HepG2 (cell line): ENCODE measurements around the gene GPR176. TPM values are rescaled to one million over a fixed set of nuclear protein-coding genes. Genes with fewer than 3 reads are reported as not detected.

ENCODE experiments used
- CSRNP1 ChIP-seq: sonication (generic); formaldehyde crosslinking; IDR thresholded peaks from 2 replicates; pipeline ENCODE4 v1.8.1; 2023; ENCODE audit warnings: mild to moderate bottlenecking, missing genetic modification reagents
- EED ChIP-seq: sonication (generic); formaldehyde crosslinking; IDR thresholded peaks from 2 replicates; pipeline ENCODE4 v1.5.0; 2020; ENCODE audit warnings: mild to moderate bottlenecking, missing genetic modification reagents
- FIP1L1 ChIP-seq: fragments of 200-400 bp; formaldehyde crosslinking; IDR thresholded peaks from 2 replicates; pipeline ENCODE4 v1.6.1; 2018; ENCODE audit warnings: low read depth, mild to moderate bottlenecking, low read length, moderate library complexity, borderline replicate concordance; ENCODE audit not compliant: insufficient read depth
- GMEB1 ChIP-seq: sonication (generic); formaldehyde crosslinking; IDR thresholded peaks from 2 replicates; pipeline ENCODE4 v1.5.1; 2020; ENCODE audit warnings: missing genetic modification reagents, mild to moderate bottlenecking, borderline replicate concordance
- HMGXB4 ChIP-seq, 2 experiments: sonication (generic) in 1 of 2; formaldehyde crosslinking in 1 of 2; IDR thresholded peaks; 2 replicates each; pipeline versions ENCODE4 v1.4.0 to v1.6.1; 2018 to 2020; ENCODE audit warnings: missing genetic modification reagents in 2 of 2, borderline replicate concordance in 1 of 2, low read depth in 1 of 2, mild to moderate bottlenecking in 1 of 2, missing biosample characterization in 1 of 2
- IKZF4 ChIP-seq: sonication (generic); formaldehyde crosslinking; IDR thresholded peaks from 2 replicates; pipeline ENCODE4 v1.5.1; 2020; ENCODE audit warnings: borderline replicate concordance, mild to moderate bottlenecking, low read depth, missing genetic modification reagents; ENCODE audit errors: not compliant biosample characterization
- MXD3 ChIP-seq: IDR thresholded peaks from 2 replicates; pipeline ENCODE4 v1.6.1; 2016; ENCODE audit warnings: mild to moderate bottlenecking, missing biosample characterization, missing genetic modification reagents
- TOPORS ChIP-seq: sonication (generic); formaldehyde crosslinking; IDR thresholded peaks from 2 replicates; pipeline ENCODE4 v1.8.0; 2023; ENCODE audit warnings: mild to moderate bottlenecking, missing genetic modification reagents
- ZBTB20 ChIP-seq: sonication (generic); formaldehyde crosslinking; IDR thresholded peaks from 2 replicates; pipeline ENCODE4 v1.8.1; 2023; ENCODE audit warnings: missing genetic modification reagents, low read depth, mild to moderate bottlenecking, borderline replicate concordance
- ZFP37 ChIP-seq: sonication (generic); formaldehyde crosslinking; IDR thresholded peaks from 2 replicates; pipeline ENCODE4 v1.4.0; 2020; ENCODE audit warnings: missing genetic modification reagents, borderline replicate concordance
- ZMYM4 ChIP-seq: sonication (generic); formaldehyde crosslinking; IDR thresholded peaks from 2 replicates; pipeline ENCODE4 v1.8.1; 2023; ENCODE audit warnings: mild to moderate bottlenecking, missing genetic modification reagents
- ZNF564 ChIP-seq: sonication (generic); formaldehyde crosslinking; IDR thresholded peaks from 2 replicates; pipeline ENCODE4 v1.8.1; 2023; ENCODE audit warnings: mild to moderate bottlenecking, missing genetic modification reagents
- ZNF687 ChIP-seq: sonication (generic); formaldehyde crosslinking; IDR thresholded peaks from 2 replicates; pipeline ENCODE4 v1.5.1; 2020; ENCODE audit warnings: mild to moderate bottlenecking, missing genetic modification reagents, moderate library complexity
- ZNF841 ChIP-seq: sonication (generic); formaldehyde crosslinking; IDR thresholded peaks from 2 replicates; pipeline ENCODE4 v1.8.1; 2023; ENCODE audit warnings: missing genetic modification reagents, borderline replicate concordance
- polyA plus RNA-seq, 8 experiments: library from polyadenylated mRNA; depleted of rRNA in 3 of 8; stranded (reverse) in 7 of 8; unstranded in 1 of 8; fragments of >200 nt; fragmentation: Illumina TruSeq in 4 of 8; extraction: Trizol in 4 of 8; gene quantifications; 2 replicates each; pipeline versions ENCODE4 v1.2.1 to v1.2.3, GENCODE V29; 2011 to 2016; ENCODE audit warnings: low read depth in 4 of 8, missing spikeins in 1 of 8, mixed read lengths in 1 of 8; ENCODE audit not compliant: insufficient read depth in 1 of 8
- total RNA-seq, 5 experiments: library from RNA; depleted of rRNA; stranded (reverse); fragments of >200 nt; fragmentation: Illumina TruSeq; extraction: Trizol; gene quantifications; 2 replicates each; pipeline ENCODE4 v1.2.3, GENCODE V29; 2016; ENCODE audit warnings: low read depth in 1 of 5

Gene GPR176
- total and polyA plus RNA-seq, 2 of the 13 experiments (the other 11 are each of a cell fraction or from before 2014, with no cell fraction given) = 0.11 to 0.20 TPM

- peak; percentile 84 for TF ChIP-seq ZNF687
- 0 out of 2 replicates have a peak, but pooled peaks have one; percentile 10 for TF ChIP-seq EED (CRISPR knock-in tag)
- peak; percentile 1; the same call in 1 of the 2 replicates for TF ChIP-seq MXD3 (CRISPR knock-in tag)
- TF ChIP-seq FIP1L1 = no peak
- TF ChIP-seq TOPORS (CRISPR knock-in tag) = peak; percentile 85; the same call in 1 of the 2 replicates
- no peak for TF ChIP-seq ZBTB20
- peak; percentile 33; the same call in 1 of the 2 replicates for TF ChIP-seq ZNF564 (CRISPR knock-in tag)
- no peak for TF ChIP-seq ZNF841 (CRISPR knock-in tag)
- TF ChIP-seq ZMYM4 (CRISPR knock-in tag) = peak; percentile 86
- peak; percentile 42; the same call in 1 of the 2 replicates for TF ChIP-seq GMEB1 (CRISPR knock-in tag)
- TF ChIP-seq CSRNP1 = peak; percentile 74
- no peak for TF ChIP-seq ZFP37 (CRISPR knock-in tag)
- TF ChIP-seq HMGXB4 (CRISPR knock-in tag; IDR thresholded peaks at IDR 0.05; ENCODE audit: borderline replicate concordance in 1 of 2, low read depth in 1 of 2) = peak; percentile 50 to 70; a peak in 2 of 4 replicates
- TF ChIP-seq IKZF4 (CRISPR knock-in tag) = peak; percentile 76
Observed at GRCh38 chr15:39920510-39921273, 626 bp upstream of the GPR176 start (continued).
